Ammon's horn (tissue), 1 donor: Measurements from ENCODE around the gene NRP1.
"Not testable (repeated sequence)": the region's sequence is repeated elsewhere in the genome, so short reads cannot be mapped to it uniquely, and the experiment has no call there.

Source experiments
- DNase-seq: peaks from one replicate; pipeline ENCODE4 v3.0.0-alpha.2; 2016; ENCODE audit warnings: low spot score

NRP1 gene

GRCh38 chr10:33321516-33321915, 13.0 kb downstream of the NRP1 start:
- no peak for DNase-seq

GRCh38 chr10:33320288-33320687, 14.2 kb downstream of the NRP1 start:
- DNase-seq, result no peak

- no peak for DNase-seq
These were observed 18.6 kb downstream of the NRP1 start for GRCh38 chr10:33315891-33316290.

- DNase-seq, result no peak
These were observed 19.5 kb downstream of the NRP1 start for GRCh38 chr10:33314811-33315561.

- DNase-seq, result no peak
These were observed 22.8 kb downstream of the NRP1 start for GRCh38 chr10:33311640-33312039.

- no peak for DNase-seq
These were observed 23.6 kb downstream of the NRP1 start for GRCh38 chr10:33310853-33311252.

- no peak for DNase-seq
These were observed 25.1 kb downstream of the NRP1 start for GRCh38 chr10:33309406-33309805.

GRCh38 chr10:33307835-33308234, 26.6 kb downstream of the NRP1 start:
- DNase-seq, result no peak

- DNase-seq, result no peak
These were observed 27.6 kb downstream of the NRP1 start for GRCh38 chr10:33306701-33307519.

- DNase-seq, result no peak
These were observed 28.3 kb downstream of the NRP1 start for GRCh38 chr10:33306126-33306525.

- no peak for DNase-seq
These were observed 29.8 kb downstream of the NRP1 start for GRCh38 chr10:33304423-33305225.

- DNase-seq, result no peak
These were observed 30.5 kb downstream of the NRP1 start for GRCh38 chr10:33303988-33304387.

GRCh38 chr10:33302208-33302829, 32.1 kb downstream of the NRP1 start:
- DNase-seq, result no peak

GRCh38 chr10:33301097-33301789, 33.2 kb downstream of the NRP1 start:
- no peak for DNase-seq

- not testable (repeated sequence) for DNase-seq
These were observed 33.9 kb downstream of the NRP1 start for GRCh38 chr10:33300544-33300943.

- DNase-seq, result no peak
These were observed 35.6 kb downstream of the NRP1 start for GRCh38 chr10:33298893-33299292.

- no peak for DNase-seq
These were observed 36.4 kb downstream of the NRP1 start for GRCh38 chr10:33298110-33298509.

GRCh38 chr10:33295851-33296250, 38.6 kb downstream of the NRP1 start:
- no peak for DNase-seq

- DNase-seq, result no peak
These were observed 40.8 kb downstream of the NRP1 start for GRCh38 chr10:33293531-33294170.

GRCh38 chr10:33293076-33293475, 41.4 kb downstream of the NRP1 start:
- DNase-seq, result no peak

- no peak for DNase-seq
These were observed 43.3 kb downstream of the NRP1 start for GRCh38 chr10:33291053-33291592.
